Spleen (tissue), 7 donors: ENCODE data around the gene SSX3.
"Not testable (repeated sequence)": the region's sequence is repeated elsewhere in the genome, so short reads cannot be mapped to it uniquely, and the experiment has no call there.

Experiments used
- POLR2A ChIP-seq, 3 donors: fragments of 450-650 bp; IDR thresholded peaks; one replicate each; pipeline ENCODE4 v1.5.1; 2017; ENCODE audit warnings: antibody characterized with exemption in 3 of 3, mild to moderate bottlenecking in 1 of 3
- POLR2AphosphoS5 ChIP-seq, 3 donors: sonication (generic); formaldehyde crosslinking; IDR thresholded peaks; one replicate each; pipeline ENCODE4 v1.5.1; 2017; ENCODE audit warnings: antibody characterized with exemption in 3 of 3
- TF ChIP-seq, protein P1 (sequence below), 11 experiments: fragments of 200-600 bp in 7 of 11; fragments of 450-650 bp in 4 of 11; sonication (generic) in 4 of 11; IDR thresholded peaks in 8 of 11; conservative IDR thresholded peaks in 3 of 11; 1 replicate in 7 of 11; 2 replicates in 4 of 11; pipeline versions ENCODE4 v1.4.0 to v1.8.0; 2016 to 2021; ENCODE audit warnings: antibody characterized with exemption in 11 of 11, inconsistent platforms in 4 of 11, mild to moderate bottlenecking in 1 of 11
- donor health status: DM: no; HTN: no; CAD: no; lungs with moderate emphysema.
- donor health status: DM: no; HTN: no; CAD: no.
- donor health status: DM: no; HTN: no; CAD: no.

DNA sequence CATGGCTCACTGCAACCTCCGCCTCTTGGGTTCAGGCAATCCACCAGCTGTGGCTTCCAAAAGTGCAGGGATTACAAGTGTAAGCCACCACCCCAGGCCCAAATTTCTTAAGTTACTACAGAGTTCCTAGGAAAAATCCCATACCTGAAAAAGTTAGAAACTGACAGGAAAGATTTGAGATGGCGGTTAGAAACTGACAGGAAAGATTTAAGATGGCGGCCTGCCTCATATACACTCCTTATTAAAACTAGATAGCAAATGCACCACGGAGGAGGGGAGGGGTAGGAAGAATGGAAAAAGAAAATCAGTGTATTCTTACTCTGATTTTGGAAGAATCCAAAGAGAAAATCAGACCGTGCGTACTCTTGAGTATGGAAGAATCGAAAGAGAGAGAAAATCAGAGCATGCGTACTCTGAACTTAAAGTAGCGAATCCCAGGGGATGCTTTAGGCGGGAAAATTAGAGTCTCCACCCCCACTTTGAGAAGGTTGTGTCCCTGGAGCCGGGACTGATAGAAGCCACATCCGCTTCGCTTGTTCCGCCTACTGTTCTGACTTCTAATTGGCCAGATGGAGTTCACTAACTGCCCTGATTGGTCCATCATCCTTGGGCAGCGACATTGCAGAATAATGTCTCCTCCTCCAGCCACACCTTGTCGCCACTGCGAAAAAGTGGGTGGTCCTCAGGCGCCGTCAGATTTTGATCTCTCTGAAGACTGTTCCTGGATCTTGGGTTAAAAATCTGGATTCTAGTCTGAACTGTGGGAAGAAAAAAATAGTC lies at the start of gene SSX3:
- not testable (repeated sequence) for TF ChIP-seq POLR2AphosphoS5, POLR2A (IDR thresholded peaks at IDR 0.05)
- TF ChIP-seq, protein P1, sequence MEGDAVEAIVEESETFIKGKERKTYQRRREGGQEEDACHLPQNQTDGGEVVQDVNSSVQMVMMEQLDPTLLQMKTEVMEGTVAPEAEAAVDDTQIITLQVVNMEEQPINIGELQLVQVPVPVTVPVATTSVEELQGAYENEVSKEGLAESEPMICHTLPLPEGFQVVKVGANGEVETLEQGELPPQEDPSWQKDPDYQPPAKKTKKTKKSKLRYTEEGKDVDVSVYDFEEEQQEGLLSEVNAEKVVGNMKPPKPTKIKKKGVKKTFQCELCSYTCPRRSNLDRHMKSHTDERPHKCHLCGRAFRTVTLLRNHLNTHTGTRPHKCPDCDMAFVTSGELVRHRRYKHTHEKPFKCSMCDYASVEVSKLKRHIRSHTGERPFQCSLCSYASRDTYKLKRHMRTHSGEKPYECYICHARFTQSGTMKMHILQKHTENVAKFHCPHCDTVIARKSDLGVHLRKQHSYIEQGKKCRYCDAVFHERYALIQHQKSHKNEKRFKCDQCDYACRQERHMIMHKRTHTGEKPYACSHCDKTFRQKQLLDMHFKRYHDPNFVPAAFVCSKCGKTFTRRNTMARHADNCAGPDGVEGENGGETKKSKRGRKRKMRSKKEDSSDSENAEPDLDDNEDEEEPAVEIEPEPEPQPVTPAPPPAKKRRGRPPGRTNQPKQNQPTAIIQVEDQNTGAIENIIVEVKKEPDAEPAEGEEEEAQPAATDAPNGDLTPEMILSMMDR (IDR thresholded peaks at IDR 0.05 in 8 of 11, conservative IDR thresholded peaks at IDR 0.05 in 3 of 11) = not testable (repeated sequence)
